Measurements from ENCODE around the gene OR10Z1.

Gene OR10Z1

GRCh38 chr1:158644449-158644848, 39.4 kb downstream of the OR10Z1 start:
- H2BK120ac ChIP-seq (ENCODE audit: low read depth, low read length), result no peak overlapping the region
- no peak overlapping the region for H3K18ac ChIP-seq (ENCODE audit: low read length)
- H3K4ac ChIP-seq (ENCODE audit: low read length), result no peak overlapping the region
- H2BK5ac ChIP-seq (ENCODE audit: low read length), result no peak overlapping the region
- H2AK5ac ChIP-seq (ENCODE audit: low read depth, low read length), result no peak overlapping the region
- no peak for DNase-seq (ENCODE audit: low spot score)
- no peaks in the 10 kb centered on the region for H3K9me3 ChIP-seq (replicated peaks in 1 of 2; ENCODE audit: control insufficient read depth in 2 of 2, insufficient read depth in 1 of 2, low read depth in 1 of 2, low read length in 2 of 2)
- H3K36me3 ChIP-seq (replicated peaks in 1 of 2; ENCODE audit: control insufficient read depth in 2 of 2, insufficient read depth in 2 of 2, low read length in 2 of 2), result no peaks in the 10 kb centered on the region
- no peak overlapping the region for H3K4me3 ChIP-seq (ENCODE audit: low read length in 2 of 2)
- H4K8ac ChIP-seq (ENCODE audit: low read depth, low read length), result no peak overlapping the region
- H3K23ac ChIP-seq (ENCODE audit: low read depth, low read length, poor library complexity), result no peak overlapping the region
- no peak overlapping the region for H2BK12ac ChIP-seq (ENCODE audit: low read length)
- no peak overlapping the region for H4K91ac ChIP-seq (ENCODE audit: low read depth, low read length, poor library complexity)
- no peaks in the 10 kb centered on the region for H3K79me1 ChIP-seq (ENCODE audit: low read depth, low read length)
- H3K9ac ChIP-seq (ENCODE audit: low read depth, low read length, poor library complexity), result no peak overlapping the region
- no peak overlapping the region for H3K4me2 ChIP-seq (ENCODE audit: insufficient read depth, low read length, poor library complexity, severe bottlenecking)
- H3K4me1 ChIP-seq (ENCODE audit: control insufficient read depth in 2 of 2, insufficient read depth in 1 of 2, low read depth in 1 of 2, low read length in 2 of 2), result no peaks in the 10 kb centered on the region
- H2AFZ ChIP-seq (ENCODE audit: low read length), result no peak overlapping the region
- no peaks in the 10 kb centered on the region for H3K27me3 ChIP-seq (ENCODE audit: control insufficient read depth in 3 of 3, insufficient read depth in 3 of 3, low read depth in 1 of 3, low read length in 3 of 3)
- no peak overlapping the region for H3K27ac ChIP-seq (replicated peaks; ENCODE audit: low read length)
- no CpG with 5 or more reads among the region's 2 CpGs for WGBS, 2 donors (ENCODE audit: extremely low coverage in 2 of 2, insufficient read length in 2 of 2, insufficient replicate concordance in 1 of 2)
- H3K14ac ChIP-seq (ENCODE audit: low read length), result no peak overlapping the region
- H2BK15ac ChIP-seq (ENCODE audit: low read length), result no peak overlapping the region

- no CpG with 5 or more reads among the region's 1 CpG for WGBS, 2 donors (ENCODE audit: extremely low coverage in 2 of 2, insufficient read length in 2 of 2, insufficient replicate concordance in 1 of 2)
- no peak overlapping the region for H2BK15ac ChIP-seq (ENCODE audit: low read length)
Measured at GRCh38 chr1:158646465-158646864, 41.4 kb downstream of the OR10Z1 start.

GRCh38 chr1:158649052-158649451, 44.0 kb downstream of the OR10Z1 start:
- no peak overlapping the region for H2BK12ac ChIP-seq (ENCODE audit: low read length)
- DNase-seq (ENCODE audit: low spot score), result no peak
- no peak overlapping the region for H3K9ac ChIP-seq (ENCODE audit: low read depth, low read length, poor library complexity)
- H3K36me3 ChIP-seq (replicated peaks in 1 of 2; ENCODE audit: control insufficient read depth in 2 of 2, insufficient read depth in 2 of 2, low read length in 2 of 2), result no peaks in the 10 kb centered on the region
- no peak overlapping the region for H2BK5ac ChIP-seq (ENCODE audit: low read length)
- H3K4ac ChIP-seq (ENCODE audit: low read length), result no peak overlapping the region
- H3K9me3 ChIP-seq (replicated peaks in 1 of 2; ENCODE audit: control insufficient read depth in 2 of 2, insufficient read depth in 1 of 2, low read depth in 1 of 2, low read length in 2 of 2), result no peaks in the 10 kb centered on the region
- H3K4me2 ChIP-seq (ENCODE audit: insufficient read depth, low read length, poor library complexity, severe bottlenecking), result no peak overlapping the region
- H3K14ac ChIP-seq (ENCODE audit: low read length), result no peak overlapping the region
- H4K91ac ChIP-seq (ENCODE audit: low read depth, low read length, poor library complexity), result no peak overlapping the region
- no peak overlapping the region for H2AK5ac ChIP-seq (ENCODE audit: low read depth, low read length)
- no peaks in the 10 kb centered on the region for H3K4me1 ChIP-seq (ENCODE audit: control insufficient read depth in 2 of 2, insufficient read depth in 1 of 2, low read depth in 1 of 2, low read length in 2 of 2)
- H2AFZ ChIP-seq (ENCODE audit: low read length), result no peak overlapping the region
- no peak overlapping the region for H3K18ac ChIP-seq (ENCODE audit: low read length)
- H3K4me3 ChIP-seq (ENCODE audit: low read length in 2 of 2), result no peak overlapping the region
- H3K79me1 ChIP-seq (ENCODE audit: low read depth, low read length), result no peaks in the 10 kb centered on the region
- no peak overlapping the region for H3K23ac ChIP-seq (ENCODE audit: low read depth, low read length, poor library complexity)
- no peak overlapping the region for H4K8ac ChIP-seq (ENCODE audit: low read depth, low read length)
- H3K27me3 ChIP-seq (ENCODE audit: control insufficient read depth in 3 of 3, insufficient read depth in 3 of 3, low read depth in 1 of 3, low read length in 3 of 3), result no peaks in the 10 kb centered on the region
- no peak overlapping the region for H2BK120ac ChIP-seq (ENCODE audit: low read depth, low read length)
- no peak overlapping the region for H3K27ac ChIP-seq (replicated peaks; ENCODE audit: low read length)
- no peak overlapping the region for H2BK15ac ChIP-seq (ENCODE audit: low read length)

More at GRCh38 chr1:158646465-158646864, 41.4 kb downstream of the OR10Z1 start:
- Histone ChIP-seq H3K4me2 (ENCODE audit: insufficient read depth, low read length, poor library complexity, severe bottlenecking) (no peak overlapping the region), H3K27me3 (ENCODE audit: control insufficient read depth in 3 of 3, insufficient read depth in 3 of 3, low read depth in 1 of 3, low read length in 3 of 3) (no peaks in the 10 kb centered on the region), H4K8ac (ENCODE audit: low read depth, low read length) (no peak overlapping the region), H4K91ac (ENCODE audit: low read depth, low read length, poor library complexity) (no peak overlapping the region), H3K36me3 (replicated peaks in 1 of 2; ENCODE audit: control insufficient read depth in 2 of 2, insufficient read depth in 2 of 2, low read length in 2 of 2) (no peaks in the 10 kb centered on the region), H3K27ac (replicated peaks; ENCODE audit: low read length) (no peak overlapping the region), H2AFZ (ENCODE audit: low read length) (no peak overlapping the region), H3K23ac (ENCODE audit: low read depth, low read length, poor library complexity) (no peak overlapping the region), H2BK5ac (ENCODE audit: low read length) (no peak overlapping the region), H3K79me1 (ENCODE audit: low read depth, low read length) (no peaks in the 10 kb centered on the region), H2BK12ac (ENCODE audit: low read length) (no peak overlapping the region), H3K4ac (ENCODE audit: low read length) (no peak overlapping the region), H3K9ac (ENCODE audit: low read depth, low read length, poor library complexity) (no peak overlapping the region), H3K9me3 (replicated peaks in 1 of 2; ENCODE audit: control insufficient read depth in 2 of 2, insufficient read depth in 1 of 2, low read depth in 1 of 2, low read length in 2 of 2) (no peaks in the 10 kb centered on the region), H3K18ac (ENCODE audit: low read length) (no peak overlapping the region), H2AK5ac (ENCODE audit: low read depth, low read length) (no peak overlapping the region), H2BK120ac (ENCODE audit: low read depth, low read length) (no peak overlapping the region), H3K4me1 (ENCODE audit: control insufficient read depth in 2 of 2, insufficient read depth in 1 of 2, low read depth in 1 of 2, low read length in 2 of 2) (no peaks in the 10 kb centered on the region), H3K14ac (ENCODE audit: low read length) (no peak overlapping the region), H3K4me3 (ENCODE audit: low read length in 2 of 2) (no peak overlapping the region)
- no peak for DNase-seq (ENCODE audit: low spot score)

- Histone ChIP-seq H3K79me1 (ENCODE audit: low read depth, low read length) (peaks cover 2% of the 10 kb centered on the region), H3K27me3 (ENCODE audit: control insufficient read depth in 3 of 3, insufficient read depth in 3 of 3, low read depth in 1 of 3, low read length in 3 of 3) (no peaks in the 10 kb centered on the region), H3K36me3 (replicated peaks in 1 of 2; ENCODE audit: control insufficient read depth in 2 of 2, insufficient read depth in 2 of 2, low read length in 2 of 2) (no peaks in the 10 kb centered on the region), H3K4me3 (ENCODE audit: low read length in 2 of 2) (no peak overlapping the region), H3K9me3 (replicated peaks in 1 of 2; ENCODE audit: control insufficient read depth in 2 of 2, insufficient read depth in 1 of 2, low read depth in 1 of 2, low read length in 2 of 2) (no peaks in the 10 kb centered on the region), H3K27ac (replicated peaks; ENCODE audit: low read length) (no peak overlapping the region), H4K91ac (ENCODE audit: low read depth, low read length, poor library complexity) (no peak overlapping the region), H3K23ac (ENCODE audit: low read depth, low read length, poor library complexity) (no peak overlapping the region), H3K4me1 (ENCODE audit: control insufficient read depth in 2 of 2, insufficient read depth in 1 of 2, low read depth in 1 of 2, low read length in 2 of 2) (peaks cover 0 to 2% of the 10 kb centered on the region in 2 donors), H3K4me2 (ENCODE audit: insufficient read depth, low read length, poor library complexity, severe bottlenecking) (no peak overlapping the region), H3K18ac (ENCODE audit: low read length) (no peak overlapping the region), H3K14ac (ENCODE audit: low read length) (no peak overlapping the region), H3K4ac (ENCODE audit: low read length) (no peak overlapping the region), H2BK120ac (ENCODE audit: low read depth, low read length) (no peak overlapping the region), H2AFZ (ENCODE audit: low read length) (no peak overlapping the region), H2BK12ac (ENCODE audit: low read length) (no peak overlapping the region), H2BK15ac (ENCODE audit: low read length) (no peak overlapping the region), H2BK5ac (ENCODE audit: low read length) (no peak overlapping the region), H4K8ac (ENCODE audit: low read depth, low read length) (no peak overlapping the region), H2AK5ac (ENCODE audit: low read depth, low read length) (no peak overlapping the region), H3K9ac (ENCODE audit: low read depth, low read length, poor library complexity) (no peak overlapping the region)
- no CpG with 5 or more reads among the region's 7 CpGs for WGBS, 2 donors (ENCODE audit: extremely low coverage in 2 of 2, insufficient read length in 2 of 2, insufficient replicate concordance in 1 of 2)
- no peak for DNase-seq (ENCODE audit: low spot score)
Measured at GRCh38 chr1:158652721-158653334, 47.8 kb downstream of the OR10Z1 start.
